Vagina (tissue), 2 donors: ENCODE results near the gene PDK3.

ENCODE experiments used
- CTCF ChIP-seq, 3 experiments: fragments of 450-650 bp in 2 of 3; fragments of 200-600 bp in 1 of 3; sonication (generic) in 1 of 3; IDR thresholded peaks; one replicate each; pipeline ENCODE4 v1.5.1; 2017 to 2019; ENCODE audit warnings: antibody characterized with exemption in 3 of 3, mild to moderate bottlenecking in 2 of 3, moderate library complexity in 2 of 3
- POLR2A ChIP-seq, 2 donors: fragments of 450-650 bp; IDR thresholded peaks; one replicate each; pipeline ENCODE4 v1.6.1; 2017; ENCODE audit warnings: antibody characterized with exemption in 2 of 2, mild to moderate bottlenecking in 2 of 2, moderate library complexity in 2 of 2

- TF ChIP-seq CTCF (IDR thresholded peaks at IDR 0.05) (no peak), POLR2A (IDR thresholded peaks at IDR 0.05) (no peak)
These were observed 85.1 kb downstream of the PDK3 start for GRCh38 chrX:24550166-24550565.
